K562 (cell line): ENCODE measurements around the gene PROK1. TPM values are rescaled to one million over a fixed set of nuclear protein-coding genes. Genes with fewer than 3 reads are reported as not detected.

ENCODE experiments used
- CBX3 ChIP-seq, 2 experiments: IDR thresholded peaks; 1 replicate in 1 of 2; 2 replicates in 1 of 2; pipeline ENCODE4 v1.6.1; 2012; ENCODE audit warnings: inconsistent platforms in 2 of 2, low read length in 2 of 2, borderline replicate concordance in 1 of 2, control low read depth in 1 of 2
- DACH1 ChIP-seq: fragments of 450-650 bp; IDR thresholded peaks from 2 replicates; pipeline ENCODE4 v1.6.1; 2018; ENCODE audit not compliant: partially characterized antibody
- ETS2 ChIP-seq: IDR thresholded peaks from 2 replicates; pipeline ENCODE4 v1.6.1; 2016; ENCODE audit warnings: borderline replicate concordance, missing genetic modification characterization, mild to moderate bottlenecking, moderate library complexity, missing compliant biosample characterization; ENCODE audit not compliant: poor library complexity, severe bottlenecking
- ETV1 ChIP-seq: fragments of 450-650 bp; conservative IDR thresholded peaks from 2 replicates; pipeline ENCODE4 v1.6.1; 2016; ENCODE audit warnings: missing genetic modification characterization, control low read depth, low read depth, missing compliant biosample characterization
- FOXK1 ChIP-seq: sonication (generic); formaldehyde crosslinking; IDR thresholded peaks from 2 replicates; pipeline ENCODE4 v1.8.0; 2022; ENCODE audit warnings: missing genetic modification reagents, mild to moderate bottlenecking, borderline replicate concordance
- FOXM1 ChIP-seq, 2 experiments: fragments of 450-650 bp in 1 of 2; sonication (generic) in 1 of 2; formaldehyde crosslinking in 1 of 2; IDR thresholded peaks; 2 replicates each; pipeline versions ENCODE4 v1.6.1 to v1.9.0; 2017 to 2022; ENCODE audit warnings: low read depth in 2 of 2, mild to moderate bottlenecking in 2 of 2, missing genetic modification reagents in 1 of 2, moderate library complexity in 1 of 2
- HES1 ChIP-seq: fragments of 450-650 bp; IDR thresholded peaks from 2 replicates; pipeline ENCODE4 v1.6.1; 2016; ENCODE audit warnings: low read depth, mild to moderate bottlenecking, moderate library complexity
- KDM1A ChIP-seq, 2 experiments: fragments of 450-650 bp; IDR thresholded peaks; 2 replicates each; pipeline ENCODE4 v1.6.1; 2016; ENCODE audit warnings: mild to moderate bottlenecking in 2 of 2
- MLLT1 ChIP-seq, 2 experiments: fragments of 450-650 bp; IDR thresholded peaks; 2 replicates each; pipeline ENCODE4 v1.6.1; 2016
- PBX2 ChIP-seq, 2 experiments: IDR thresholded peaks in 1 of 2; conservative IDR thresholded peaks in 1 of 2; 2 replicates each; pipeline ENCODE4 v1.6.1; 2016; ENCODE audit warnings: low read depth in 2 of 2, mild to moderate bottlenecking in 1 of 2, missing compliant biosample characterization in 1 of 2, missing genetic modification characterization in 1 of 2, moderate library complexity in 1 of 2
- RREB1 ChIP-seq: fragments of 250-450 bp; sonication (Bioruptor Pico); IDR thresholded peaks from 2 replicates; pipeline ENCODE4 v1.4.0; 2020
- ZNF445 ChIP-seq: fragments of 250-450 bp; sonication (Bioruptor Pico); IDR thresholded peaks from 2 replicates; pipeline ENCODE4 v1.4.0; 2020; ENCODE audit warnings: low read depth, mild to moderate bottlenecking, moderate library complexity
- polyA plus RNA-seq, 8 experiments: library from polyadenylated mRNA; depleted of rRNA in 4 of 8; stranded (reverse) in 5 of 8; unstranded in 3 of 8; fragments of >200 nt; fragmentation: Nextera tagmentation in 2 of 8; fragmentation: Illumina TruSeq in 1 of 8; extraction: Ambion mirVana in 2 of 8; extraction: Trizol in 1 of 8; gene quantifications; 2 replicates each; pipeline versions ENCODE4 v1.2.1 to v1.2.3, GENCODE V29; 2011 to 2014; ENCODE audit warnings: inconsistent platforms in 1 of 8, missing spikeins in 1 of 8
- total RNA-seq, 7 experiments: library from RNA; depleted of rRNA in 6 of 7; stranded (reverse); fragments of >200 nt in 6 of 7; fragmentation: Illumina TruSeq in 2 of 7; extraction: Trizol in 2 of 7; gene quantifications; 2 replicates each; pipeline versions ENCODE4 v1.2.1 to v1.2.3, GENCODE V29; 2011 to 2021; ENCODE audit warnings: low replicate concordance in 1 of 7

PROK1 gene
- total and polyA plus RNA-seq, 9 of the 15 experiments (the other 6 are each of a cell fraction or from before 2014, with no cell fraction given), result 0.15 TPM; not detected in 8

GRCh38 chr1:110438893-110439292 lies 12.1 kb upstream of the PROK1 start (continued):
- TF ChIP-seq FOXM1 (IDR thresholded peaks at IDR 0.05; ENCODE audit: low read depth) (peak; percentile 74; the same call in 1 of the 2 replicates), FOXM1 (CRISPR knock-in tag; IDR thresholded peaks at IDR 0.05; ENCODE audit: low read depth) (no peak), KDM1A (IDR thresholded peaks at IDR 0.05) (peak; percentile 97 to 98), FOXK1 (CRISPR knock-in tag) (no peak), ETV1 (tag) (peak; percentile 90), PBX2 (CRISPR knock-in tag; IDR thresholded peaks at IDR 0.05; ENCODE audit: low read depth) (no peak), PBX2 (tag; conservative IDR thresholded peaks at IDR 0.05; ENCODE audit: low read depth) (peak; percentile 92), MLLT1 (IDR thresholded peaks at IDR 0.05) (0 out of 4 replicates have a peak, but pooled peaks of 1 of the 2 experiments have one; percentile 48), CBX3 (IDR thresholded peaks at IDR 0.05; ENCODE audit: borderline replicate concordance in 1 of 2, low read length in 2 of 2) (no peak), ZNF445 (CRISPR knock-in tag) (no peak), ETS2 (tag) (no peak), RREB1 (CRISPR knock-in tag) (no peak), HES1 (peak; percentile 96), DACH1 (peak; percentile 21)
